Measurements from ENCODE around the gene BIN1. TPM values are rescaled to one million over a fixed set of nuclear protein-coding genes. Genes with fewer than 3 reads are reported as not detected.

Gene BIN1
- total and polyA plus RNA-seq, 2 experiments from 2014 or later, result 23.9 to 33.0 TPM

GRCh38 chr2:127045792-127046501, 61.0 kb downstream of the BIN1 start:
- peak; percentile 48 for DNase-seq
- Histone ChIP-seq H3K9me2 (ENCODE audit: insufficient read depth) (no peaks in the 10 kb centered on the region), H3K36me3 (ENCODE audit: low read depth) (no peaks in the 10 kb centered on the region), H3K79me2 (ENCODE audit: insufficient read depth) (no peaks in the 10 kb centered on the region), H3K9ac (peak overlapping the region; percentile 32), H3K4me1 (ENCODE audit: insufficient read depth) (no peaks in the 10 kb centered on the region), H3K27ac (no peak overlapping the region), H3K4me2 (ENCODE audit: unreplicated experiment) (no peak overlapping the region), H3K27me3 (replicated peaks; ENCODE audit: insufficient read depth) (no peaks in the 10 kb centered on the region), H4K20me1 (ENCODE audit: insufficient read depth) (no peaks in the 10 kb centered on the region), H3K9me3 (ENCODE audit: low read depth) (no peaks in the 10 kb centered on the region), H3F3A (ENCODE audit: insufficient read depth) (0 out of 2 replicates have a peak, but pooled peaks cover 8% of the 10 kb centered on the region), H2AFZ (no peak overlapping the region), H3K4me3 (no peak overlapping the region)
- in situ Hi-C loops (cut with MboI), result no loop called here
- TF ChIP-seq EZH2 (IDR thresholded peaks at IDR 0.05; ENCODE audit: insufficient read depth, poor library complexity, severe bottlenecking) (no peak), EZH2phosphoT487 (IDR thresholded peaks at IDR 0.05; ENCODE audit: insufficient read depth, low read depth) (no peak)
- WGBS, 2 experiments (ENCODE audit: low coverage in 1 of 2, low lambda C conversion rate in 2 of 2, missing lambda C conversion rate in 2 of 2), result 31 to 33% methylated on average over 19 to 20 of the region's 20 CpGs

- Histone ChIP-seq H3K36me3 (ENCODE audit: low read depth) (no peaks in the 10 kb centered on the region), H3K9me2 (ENCODE audit: insufficient read depth) (no peaks in the 10 kb centered on the region), H3K27ac (no peak overlapping the region), H3K9ac (0 out of 2 replicates have a peak overlapping the region, but pooled peaks have one; percentile 32), H4K20me1 (ENCODE audit: insufficient read depth) (no peaks in the 10 kb centered on the region), H3F3A (ENCODE audit: insufficient read depth) (0 out of 2 replicates have a peak, but pooled peaks cover 8% of the 10 kb centered on the region), H3K79me2 (ENCODE audit: insufficient read depth) (no peaks in the 10 kb centered on the region), H3K4me1 (ENCODE audit: insufficient read depth) (no peaks in the 10 kb centered on the region), H3K4me2 (ENCODE audit: unreplicated experiment) (no peak overlapping the region), H3K4me3 (no peak overlapping the region), H3K27me3 (replicated peaks; ENCODE audit: insufficient read depth) (no peaks in the 10 kb centered on the region), H3K9me3 (ENCODE audit: low read depth) (no peaks in the 10 kb centered on the region), H2AFZ (no peak overlapping the region)
- WGBS, 2 experiments (ENCODE audit: low coverage in 1 of 2, low lambda C conversion rate in 2 of 2, missing lambda C conversion rate in 2 of 2), result 50 to 53% methylated on average over 20 of the region's 20 CpGs
- peak; percentile 68 for DNase-seq
- TF ChIP-seq EZH2 (IDR thresholded peaks at IDR 0.05; ENCODE audit: insufficient read depth, poor library complexity, severe bottlenecking) (no peak), EZH2phosphoT487 (IDR thresholded peaks at IDR 0.05; ENCODE audit: insufficient read depth, low read depth) (no peak)
- in situ Hi-C loops (cut with MboI), result no loop called here
Measured at GRCh38 chr2:127044977-127045661, 61.8 kb downstream of the BIN1 start.

- no peak overlapping the region for H3K9ac ChIP-seq
- no peaks in the 10 kb centered on the region for H3K9me2 ChIP-seq (ENCODE audit: insufficient read depth)
- no peaks in the 10 kb centered on the region for H3K9me3 ChIP-seq (ENCODE audit: low read depth)
- 0 out of 2 replicates have a peak, but pooled peaks cover 8% of the 10 kb centered on the region for H3F3A ChIP-seq (ENCODE audit: insufficient read depth)
- in situ Hi-C loops (cut with MboI), result no loop called here
- DNase-seq, result no peak
- no peak overlapping the region for H3K27ac ChIP-seq
- H3K4me2 ChIP-seq (ENCODE audit: unreplicated experiment), result no peak overlapping the region
- no peaks in the 10 kb centered on the region for H4K20me1 ChIP-seq (ENCODE audit: insufficient read depth)
- no peaks in the 10 kb centered on the region for H3K36me3 ChIP-seq (ENCODE audit: low read depth)
- TF ChIP-seq EZH2phosphoT487 (IDR thresholded peaks at IDR 0.05; ENCODE audit: insufficient read depth, low read depth), result no peak
- no peak for TF ChIP-seq EZH2 (IDR thresholded peaks at IDR 0.05; ENCODE audit: insufficient read depth, poor library complexity, severe bottlenecking)
- H2AFZ ChIP-seq, result no peak overlapping the region
- H3K79me2 ChIP-seq (ENCODE audit: insufficient read depth), result no peaks in the 10 kb centered on the region
- no peaks in the 10 kb centered on the region for H3K27me3 ChIP-seq (replicated peaks; ENCODE audit: insufficient read depth)
- H3K4me3 ChIP-seq, result no peak overlapping the region
- 96 to 98% methylated on average over 4 of the region's 4 CpGs for WGBS, 2 experiments (ENCODE audit: low coverage in 1 of 2, low lambda C conversion rate in 2 of 2, missing lambda C conversion rate in 2 of 2)
- H3K4me1 ChIP-seq (ENCODE audit: insufficient read depth), result no peaks in the 10 kb centered on the region
Measured at GRCh38 chr2:127044165-127044718, 62.7 kb downstream of the BIN1 start.

GRCh38 chr2:127043367-127044164, 63.4 kb downstream of the BIN1 start:
- 93% methylated on average over 27 of the region's 27 CpGs for WGBS, 2 experiments (ENCODE audit: low coverage in 1 of 2, low lambda C conversion rate in 2 of 2, missing lambda C conversion rate in 2 of 2)
- no peak overlapping the region for H3K9ac ChIP-seq
- no peak for DNase-seq

More at GRCh38 chr2:127043367-127044164, 63.4 kb downstream of the BIN1 start:
- Histone ChIP-seq H4K20me1 (ENCODE audit: insufficient read depth) (no peaks in the 10 kb centered on the region), H3K79me2 (ENCODE audit: insufficient read depth) (no peaks in the 10 kb centered on the region), H3K4me2 (ENCODE audit: unreplicated experiment) (no peak overlapping the region), H2AFZ (no peak overlapping the region), H3K4me1 (ENCODE audit: insufficient read depth) (no peaks in the 10 kb centered on the region), H3K9me2 (ENCODE audit: insufficient read depth) (no peaks in the 10 kb centered on the region), H3K27ac (no peak overlapping the region), H3K36me3 (ENCODE audit: low read depth) (no peaks in the 10 kb centered on the region), H3F3A (ENCODE audit: insufficient read depth) (0 out of 2 replicates have a peak, but pooled peaks cover 8% of the 10 kb centered on the region), H3K27me3 (replicated peaks; ENCODE audit: insufficient read depth) (no peaks in the 10 kb centered on the region), H3K9me3 (ENCODE audit: low read depth) (no peaks in the 10 kb centered on the region), H3K4me3 (no peak overlapping the region)
- TF ChIP-seq EZH2phosphoT487 (IDR thresholded peaks at IDR 0.05; ENCODE audit: insufficient read depth, low read depth) (no peak), EZH2 (IDR thresholded peaks at IDR 0.05; ENCODE audit: insufficient read depth, poor library complexity, severe bottlenecking) (no peak)
- in situ Hi-C loops (cut with MboI), result no loop called here
